ENCODE measurements around the gene VMO1. TPM values are rescaled to one million over a fixed set of nuclear protein-coding genes. Genes with fewer than 3 reads are reported as not detected.

The VMO1 gene
- polyA plus RNA-seq, 1 donor from 2014 or later = 1.6 TPM

- Histone ChIP-seq H3K27ac (ENCODE audit: low read length) (no peak overlapping the region), H3K9me2 (ENCODE audit: insufficient read depth, low read length) (no peaks in the 10 kb centered on the region), H3K9me3 (ENCODE audit: low read length) (no peaks in the 10 kb centered on the region), H3K4me2 (ENCODE audit: low read length) (no peak overlapping the region), H2AFZ (ENCODE audit: low read depth, low read length) (no peak overlapping the region), H3K9ac (ENCODE audit: low read length) (no peak overlapping the region), H3K27me3 (ENCODE audit: insufficient read depth, low read depth, low read length) (peaks cover 21% of the 10 kb centered on the region), H3K36me3 (ENCODE audit: insufficient read depth, low read length) (no peaks in the 10 kb centered on the region), H3F3A (ENCODE audit: insufficient read depth, low read length, poor library complexity, severe bottlenecking) (no peaks in the 10 kb centered on the region), H3K4me3 (ENCODE audit: low read length) (no peak overlapping the region), H3K79me2 (replicated peaks; ENCODE audit: insufficient read depth, low read length) (no peaks in the 10 kb centered on the region), H4K20me1 (ENCODE audit: insufficient read depth) (no peaks in the 10 kb centered on the region)
- TF ChIP-seq EZH2 (IDR thresholded peaks at IDR 0.05; ENCODE audit: borderline replicate concordance, insufficient read depth, low read length, poor library complexity, severe bottlenecking) (no peak), SMC3 (conservative IDR thresholded peaks at IDR 0.05; ENCODE audit: poor library complexity) (no peak), MXI1 (conservative IDR thresholded peaks at IDR 0.05; ENCODE audit: poor library complexity, severe bottlenecking) (no peak), POLR2AphosphoS5 (IDR thresholded peaks at IDR 0.05) (no peak)
- TF ChIP-seq, protein P1, sequence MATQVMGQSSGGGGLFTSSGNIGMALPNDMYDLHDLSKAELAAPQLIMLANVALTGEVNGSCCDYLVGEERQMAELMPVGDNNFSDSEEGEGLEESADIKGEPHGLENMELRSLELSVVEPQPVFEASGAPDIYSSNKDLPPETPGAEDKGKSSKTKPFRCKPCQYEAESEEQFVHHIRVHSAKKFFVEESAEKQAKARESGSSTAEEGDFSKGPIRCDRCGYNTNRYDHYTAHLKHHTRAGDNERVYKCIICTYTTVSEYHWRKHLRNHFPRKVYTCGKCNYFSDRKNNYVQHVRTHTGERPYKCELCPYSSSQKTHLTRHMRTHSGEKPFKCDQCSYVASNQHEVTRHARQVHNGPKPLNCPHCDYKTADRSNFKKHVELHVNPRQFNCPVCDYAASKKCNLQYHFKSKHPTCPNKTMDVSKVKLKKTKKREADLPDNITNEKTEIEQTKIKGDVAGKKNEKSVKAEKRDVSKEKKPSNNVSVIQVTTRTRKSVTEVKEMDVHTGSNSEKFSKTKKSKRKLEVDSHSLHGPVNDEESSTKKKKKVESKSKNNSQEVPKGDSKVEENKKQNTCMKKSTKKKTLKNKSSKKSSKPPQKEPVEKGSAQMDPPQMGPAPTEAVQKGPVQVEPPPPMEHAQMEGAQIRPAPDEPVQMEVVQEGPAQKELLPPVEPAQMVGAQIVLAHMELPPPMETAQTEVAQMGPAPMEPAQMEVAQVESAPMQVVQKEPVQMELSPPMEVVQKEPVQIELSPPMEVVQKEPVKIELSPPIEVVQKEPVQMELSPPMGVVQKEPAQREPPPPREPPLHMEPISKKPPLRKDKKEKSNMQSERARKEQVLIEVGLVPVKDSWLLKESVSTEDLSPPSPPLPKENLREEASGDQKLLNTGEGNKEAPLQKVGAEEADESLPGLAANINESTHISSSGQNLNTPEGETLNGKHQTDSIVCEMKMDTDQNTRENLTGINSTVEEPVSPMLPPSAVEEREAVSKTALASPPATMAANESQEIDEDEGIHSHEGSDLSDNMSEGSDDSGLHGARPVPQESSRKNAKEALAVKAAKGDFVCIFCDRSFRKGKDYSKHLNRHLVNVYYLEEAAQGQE (IDR thresholded peaks at IDR 0.05; ENCODE audit: borderline replicate concordance) = no peak
Measured at GRCh38 chr17:4748686-4749085, 37.5 kb downstream of the VMO1 start.

DNA sequence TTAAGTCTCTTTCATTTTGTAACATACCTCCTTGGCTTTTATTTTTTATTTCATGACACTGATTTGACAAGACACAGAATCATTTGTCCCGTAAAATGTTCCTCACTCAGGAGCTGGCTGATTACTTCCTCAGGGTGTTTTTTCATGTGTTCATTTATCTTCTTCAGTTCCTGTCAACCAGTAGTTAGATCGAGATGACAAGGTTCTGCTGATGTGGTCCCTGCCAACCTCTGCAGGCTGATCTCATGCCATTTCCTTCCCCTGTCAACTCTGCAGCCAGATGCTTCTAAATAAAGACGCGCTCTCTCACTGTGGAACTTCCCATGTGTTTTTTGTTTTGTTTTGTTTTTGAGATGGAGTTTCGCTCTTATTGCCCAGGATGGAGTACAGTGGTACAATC, 38.3 kb downstream of the VMO1 start:
- no peak overlapping the region for H3K27ac ChIP-seq (ENCODE audit: low read length)
- H4K20me1 ChIP-seq (ENCODE audit: insufficient read depth) = no peaks in the 10 kb centered on the region
- no peaks in the 10 kb centered on the region for H3K9me3 ChIP-seq (ENCODE audit: low read length)
- H3K9me2 ChIP-seq (ENCODE audit: insufficient read depth, low read length) = no peaks in the 10 kb centered on the region
- H3K27me3 ChIP-seq (ENCODE audit: insufficient read depth, low read depth, low read length) = peaks cover 21% of the 10 kb centered on the region
- no peak overlapping the region for H3K4me2 ChIP-seq (ENCODE audit: low read length)
- no peak overlapping the region for H3K9ac ChIP-seq (ENCODE audit: low read length)
- H3K36me3 ChIP-seq (ENCODE audit: insufficient read depth, low read length) = no peaks in the 10 kb centered on the region
- H3F3A ChIP-seq (ENCODE audit: insufficient read depth, low read length, poor library complexity, severe bottlenecking) = no peaks in the 10 kb centered on the region
- H3K4me3 ChIP-seq (ENCODE audit: low read length) = no peak overlapping the region
- no peaks in the 10 kb centered on the region for H3K79me2 ChIP-seq (replicated peaks; ENCODE audit: insufficient read depth, low read length)
- TF ChIP-seq SMC3 (conservative IDR thresholded peaks at IDR 0.05; ENCODE audit: poor library complexity) (no peak), POLR2AphosphoS5 (IDR thresholded peaks at IDR 0.05) (no peak), EZH2 (IDR thresholded peaks at IDR 0.05; ENCODE audit: borderline replicate concordance, insufficient read depth, low read length, poor library complexity, severe bottlenecking) (no peak)
- TF ChIP-seq, protein P1 (IDR thresholded peaks at IDR 0.05; ENCODE audit: borderline replicate concordance) = no peak
- H2AFZ ChIP-seq (ENCODE audit: low read depth, low read length) = no peak overlapping the region
